NCI-H1105 (cell line): ENCODE measurements around the gene FOXP1.

Source experiments
- DNase-seq: peaks from one replicate; lab custom pipeline; 2025; lab: John Stamatoyannopoulos, UW

The FOXP1 gene

GRCh38 chr3:71505767-71506350, 77.7 kb downstream of the FOXP1 start:
- DNase-seq: no peak

GRCh38 chr3:71504250-71505036, 79.1 kb downstream of the FOXP1 start:
- DNase-seq: no peak

GRCh38 chr3:71503525-71504249, 79.8 kb downstream of the FOXP1 start:
- no peak for DNase-seq

GRCh38 chr3:71502066-71502625, 81.4 kb downstream of the FOXP1 start:
- no peak for DNase-seq

GRCh38 chr3:71500696-71501095, 82.8 kb downstream of the FOXP1 start:
- DNase-seq: no peak

GRCh38 chr3:71499227-71499876, 84.2 kb downstream of the FOXP1 start:
- DNase-seq: no peak

GRCh38 chr3:71498543-71498942, 85.0 kb downstream of the FOXP1 start:
- DNase-seq: no peak

- DNase-seq: no peak
These were observed 85.5 kb downstream of the FOXP1 start for GRCh38 chr3:71497971-71498444.

- DNase-seq: no peak
These were observed 86.1 kb downstream of the FOXP1 start for GRCh38 chr3:71497367-71497897.

GRCh38 chr3:71495708-71496472, 87.6 kb downstream of the FOXP1 start:
- no peak for DNase-seq

- DNase-seq: no peak
These were observed 89.3 kb downstream of the FOXP1 start for GRCh38 chr3:71494212-71494611.

GRCh38 chr3:71492974-71493771, 90.4 kb downstream of the FOXP1 start:
- DNase-seq: no peak

GRCh38 chr3:71492566-71492965, 91.0 kb downstream of the FOXP1 start:
- no peak for DNase-seq

GRCh38 chr3:71491154-71491752, 92.3 kb downstream of the FOXP1 start:
- no peak for DNase-seq

- no peak for DNase-seq
These were observed 92.8 kb downstream of the FOXP1 start for GRCh38 chr3:71490692-71491091.

GRCh38 chr3:71489315-71489761, 94.2 kb downstream of the FOXP1 start:
- no peak for DNase-seq

- DNase-seq: no peak
These were observed 94.6 kb downstream of the FOXP1 start for GRCh38 chr3:71488882-71489281.

GRCh38 chr3:71488391-71488809, 95.1 kb downstream of the FOXP1 start:
- DNase-seq: no peak

- DNase-seq: no peak
These were observed 96.1 kb downstream of the FOXP1 start for GRCh38 chr3:71487418-71487817.

GRCh38 chr3:71486831-71487230, 96.7 kb downstream of the FOXP1 start:
- DNase-seq: no peak
